Adrenal gland (tissue), 12 donors: ENCODE data around the gene PROM1. TPM values are rescaled to one million over a fixed set of nuclear protein-coding genes. Genes with fewer than 3 reads are reported as not detected.

Experiments used
- DNase-seq, 7 donors: peaks; one replicate each; pipeline ENCODE4 v3.0.0-alpha.2; 2019 to 2020
- H3K27ac ChIP-seq, 5 donors: fragments of 200-600 bp; sonication (generic) in 4 of 5; 1 replicate in 3 of 5; 2 replicates in 2 of 5; pipeline versions ENCODE4 v1.5.1 to v1.8.0; 2016 to 2020; ENCODE audit warnings: mild to moderate bottlenecking in 1 of 5
- H3K27me3 ChIP-seq: fragments of 200-600 bp; 2 replicates; pipeline ENCODE4 v1.8.0; 2021
- H3K36me3 ChIP-seq, 2 donors: fragments of 200-600 bp; replicated peaks in 1 of 2; 1 replicate in 1 of 2; 2 replicates in 1 of 2; pipeline versions ENCODE4 v1.5.1 to v1.8.0; 2018 to 2022
- H3K4me1 ChIP-seq, 2 donors: fragments of 200-600 bp; replicated peaks in 1 of 2; 1 replicate in 1 of 2; 2 replicates in 1 of 2; pipeline versions ENCODE4 v1.5.1 to v1.8.0; 2018 to 2021
- H3K4me3 ChIP-seq, 4 donors: fragments of 200-600 bp; sonication (generic) in 3 of 4; one replicate each; pipeline ENCODE4 v1.5.1; 2016 to 2018
- H3K9me3 ChIP-seq, 3 donors: fragments of 200-600 bp; sonication (generic) in 1 of 3; replicated peaks in 1 of 3; 1 replicate in 2 of 3; 2 replicates in 1 of 3; pipeline versions ENCODE4 v1.5.1 to v1.8.0; 2016 to 2021
- CTCF ChIP-seq, 6 experiments: fragments of 450-650 bp in 4 of 6; fragments of 200-600 bp in 2 of 6; sonication (generic) in 1 of 6; IDR thresholded peaks; 1 replicate in 5 of 6; 2 replicates in 1 of 6; pipeline versions ENCODE4 v1.5.1 to v1.8.0; 2016 to 2021; ENCODE audit warnings: antibody characterized with exemption in 6 of 6, mild to moderate bottlenecking in 2 of 6, moderate library complexity in 1 of 6
- POLR2A ChIP-seq, 2 donors: fragments of 450-650 bp; IDR thresholded peaks; one replicate each; pipeline ENCODE4 v1.6.1; 2017; ENCODE audit warnings: antibody characterized with exemption in 2 of 2, mild to moderate bottlenecking in 2 of 2, moderate library complexity in 1 of 2
- WGBS, 4 donors: extraction: QIAGEN DNeasy Blood & Tissue Kit in 2 of 4; methylation state at CpG; one replicate each; pipeline versions ENCODE4 v1.1.5 to v1.1.7; 2013 to 2017; 5-methylcytosine and 5-hydroxymethylcytosine counted together
- intact Hi-C, 2 donors: fragments of 100-400 bp; cut with DNase I; formaldehyde crosslinking; loops; one replicate each; pipeline versions ENCODE4 v1.14.1 to v1.15.0; 2022 to 2023
- polyA plus RNA-seq, 3 donors: library from polyadenylated mRNA; stranded (reverse); fragments of 200-250 nt in 2 of 3; fragments of 350-450 nt in 1 of 3; fragmentation: Illumina TruSeq in 1 of 3; extraction: RNeasy Lipid Tissue Mini Kit (QIAGEN cat#74804) in 1 of 3; gene quantifications; one replicate each; pipeline ENCODE4 v1.2.3, GENCODE V29; 2013 to 2014
- total RNA-seq, 9 donors: library from RNA; depleted of rRNA in 4 of 9; stranded (reverse); fragments of >200 nt in 4 of 9; fragments of 120-200 nt in 1 of 9; fragmentation: NEBNext Ultra II Directional in 1 of 9; extraction: Animal tissue kit (Norgen Biotek cat#: 25700) in 1 of 9; gene quantifications; one replicate each; pipeline versions ENCODE4 v1.1.0 to v1.2.4, GENCODE V29; 2013 to 2023
- donor health status: healthy with polysubstance abuse.
- donor health status: Bipolar disorder and iron deficiency.
- donor health status: DM: yes; HTN: yes; CAD: no.
- donor health status: DM: no; HTN: no; CAD: no.
- donor health status: DM: no; HTN: no; CAD: no.
- donor health status: DM: yes; HTN: yes; CAD: no.

The PROM1 gene
- total and polyA plus RNA-seq, 12 donors: 0.14 to 1.6 (median 0.39) TPM; not detected in 4

DNA sequence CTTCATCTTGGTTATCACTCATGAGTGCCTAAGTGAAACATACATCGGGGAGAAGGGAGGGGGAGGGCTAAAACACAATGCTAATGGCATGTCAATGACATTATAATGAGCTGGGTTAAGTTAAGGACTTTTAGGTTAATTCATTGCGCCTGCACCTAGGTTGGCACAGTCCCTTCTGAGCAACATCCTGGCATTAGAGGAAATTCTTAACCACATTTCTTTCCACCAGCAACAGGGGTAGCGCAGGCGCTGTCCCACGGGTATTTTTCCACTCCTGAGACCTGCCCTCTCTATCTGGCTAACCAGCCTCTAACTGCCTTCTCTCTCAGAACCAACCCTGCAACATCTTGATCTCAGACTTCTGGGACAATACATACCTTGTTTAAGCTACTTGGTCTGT is 39.0 kb upstream of the PROM1 start:
- no peaks in the 10 kb centered on the region for H3K9me3 ChIP-seq
- TF ChIP-seq CTCF (IDR thresholded peaks at IDR 0.05): no peak
- no peak for TF ChIP-seq POLR2A (IDR thresholded peaks at IDR 0.05)
- H3K4me1 ChIP-seq: no peaks in the 10 kb centered on the region
- no peaks in the 10 kb centered on the region for H3K27me3 ChIP-seq
- intact Hi-C loops: no loop called here
- H3K27ac ChIP-seq: no peak overlapping the region
- H3K4me3 ChIP-seq: no peak overlapping the region
- H3K36me3 ChIP-seq: no peaks in the 10 kb centered on the region
- DNase-seq: no peak
- WGBS, 4 donors: 70 to 94% (median 82%) methylated on average over 5 of the region's 5 CpGs

GRCh38 chr4:16122308-16122711 is 38.5 kb upstream of the PROM1 start:
- intact Hi-C loops: no loop called here
- H3K4me3 ChIP-seq: no peak overlapping the region
- H3K9me3 ChIP-seq: no peaks in the 10 kb centered on the region
- 74 to 90% (median 81%) methylated on average over 4 of the region's 4 CpGs for WGBS, 4 donors
- TF ChIP-seq CTCF (IDR thresholded peaks at IDR 0.05) (no peak), POLR2A (IDR thresholded peaks at IDR 0.05) (no peak)
- H3K4me1 ChIP-seq: no peaks in the 10 kb centered on the region
- H3K36me3 ChIP-seq: no peaks in the 10 kb centered on the region
- no peak overlapping the region for H3K27ac ChIP-seq
- no peak for DNase-seq
- no peaks in the 10 kb centered on the region for H3K27me3 ChIP-seq

GRCh38 chr4:16120720-16121119 is 36.9 kb upstream of the PROM1 start:
- Histone ChIP-seq H3K4me3 (no peak overlapping the region), H3K4me1 (no peaks in the 10 kb centered on the region), H3K27ac (no peak overlapping the region), H3K9me3 (no peaks in the 10 kb centered on the region), H3K27me3 (no peaks in the 10 kb centered on the region), H3K36me3 (no peaks in the 10 kb centered on the region)
- no peak for TF ChIP-seq CTCF (IDR thresholded peaks at IDR 0.05)
- TF ChIP-seq POLR2A (IDR thresholded peaks at IDR 0.05): no peak
- no peak for DNase-seq
- intact Hi-C loops: no loop called here
- 71 to 100% (median 84%) methylated on average over 1 to 4 of the region's 4 CpGs for WGBS, 4 donors

- intact Hi-C loops: no loop called here
- WGBS, 4 donors: 72 to 92% (median 87%) methylated on average over 4 of the region's 4 CpGs
- no peak for DNase-seq
- H3K36me3 ChIP-seq: no peaks in the 10 kb centered on the region
- no peak for TF ChIP-seq CTCF (IDR thresholded peaks at IDR 0.05)
- TF ChIP-seq POLR2A (IDR thresholded peaks at IDR 0.05): no peak
- no peaks in the 10 kb centered on the region for H3K4me1 ChIP-seq
- H3K27me3 ChIP-seq: no peaks in the 10 kb centered on the region
- H3K9me3 ChIP-seq: no peaks in the 10 kb centered on the region
- no peak overlapping the region for H3K4me3 ChIP-seq
- H3K27ac ChIP-seq: no peak overlapping the region
Measured at GRCh38 chr4:16119981-16120380, 36.2 kb upstream of the PROM1 start.
